ENCODE data around the gene EPHB1.

GRCh38 chr3:134803652-134804051 lies 8.6 kb downstream of the EPHB1 start:
- TF ChIP-seq EZH2 (IDR thresholded peaks at IDR 0.05; ENCODE audit: insufficient read depth, poor library complexity, severe bottlenecking) (no peak), EZH2phosphoT487 (IDR thresholded peaks at IDR 0.05; ENCODE audit: insufficient read depth, low read depth) (no peak)
